ENCODE results near the gene IQSEC2.

The IQSEC2 gene

GRCh38 chrX:53285591-53285990 is 4.2 kb upstream of the IQSEC2 start:
- H3K27ac ChIP-seq (ENCODE audit: low read length), result no peak overlapping the region
- H2AFZ ChIP-seq (ENCODE audit: low read depth, low read length), result no peak overlapping the region
- no peak overlapping the region for H3K4me2 ChIP-seq (ENCODE audit: low read length)
- no peaks in the 10 kb centered on the region for H3K9me3 ChIP-seq (ENCODE audit: insufficient read depth, low read length)
- H3K36me3 ChIP-seq (replicated peaks; ENCODE audit: low read depth, low read length), result no peaks in the 10 kb centered on the region
- no peaks in the 10 kb centered on the region for H4K20me1 ChIP-seq (ENCODE audit: insufficient read depth, low read length)
- TF ChIP-seq EZH2phosphoT487 (IDR thresholded peaks at IDR 0.05; ENCODE audit: low read depth) (no peak), CTCF (IDR thresholded peaks at IDR 0.05; ENCODE audit: low read depth, low read length) (no peak)
- H3K9ac ChIP-seq (ENCODE audit: low read length), result no peak overlapping the region
- H3K27me3 ChIP-seq (ENCODE audit: low read depth, low read length), result no peaks in the 10 kb centered on the region
- H3K4me1 ChIP-seq (ENCODE audit: low read length), result no peaks in the 10 kb centered on the region
- no peak overlapping the region for H3K4me3 ChIP-seq (ENCODE audit: low read length)
- H3K79me2 ChIP-seq (ENCODE audit: low read length), result no peaks in the 10 kb centered on the region

GRCh38 chrX:53284684-53285447 is 3.5 kb upstream of the IQSEC2 start:
- H3K4me3 ChIP-seq (ENCODE audit: low read length), result no peak overlapping the region
- H2AFZ ChIP-seq (ENCODE audit: low read depth, low read length), result no peak overlapping the region
- H3K36me3 ChIP-seq (replicated peaks; ENCODE audit: low read depth, low read length), result no peaks in the 10 kb centered on the region
- H3K4me2 ChIP-seq (ENCODE audit: low read length), result no peak overlapping the region; the same call in 1 of the 2 replicates
- H3K27me3 ChIP-seq (ENCODE audit: low read depth, low read length), result no peaks in the 10 kb centered on the region
- no peak overlapping the region for H3K9ac ChIP-seq (ENCODE audit: low read length)
- no peaks in the 10 kb centered on the region for H3K9me3 ChIP-seq (ENCODE audit: insufficient read depth, low read length)
- no peaks in the 10 kb centered on the region for H3K79me2 ChIP-seq (ENCODE audit: low read length)
- H3K27ac ChIP-seq (ENCODE audit: low read length), result no peak overlapping the region
- TF ChIP-seq CTCF (IDR thresholded peaks at IDR 0.05; ENCODE audit: low read depth, low read length), result peak; percentile 73
- no peak for TF ChIP-seq EZH2phosphoT487 (IDR thresholded peaks at IDR 0.05; ENCODE audit: low read depth)
- no peaks in the 10 kb centered on the region for H3K4me1 ChIP-seq (ENCODE audit: low read length)
- no peaks in the 10 kb centered on the region for H4K20me1 ChIP-seq (ENCODE audit: insufficient read depth, low read length)

- H3K4me2 ChIP-seq (ENCODE audit: low read length), result no peak overlapping the region
- no peaks in the 10 kb centered on the region for H4K20me1 ChIP-seq (ENCODE audit: insufficient read depth, low read length)
- no peak overlapping the region for H3K4me3 ChIP-seq (ENCODE audit: low read length)
- no peaks in the 10 kb centered on the region for H3K36me3 ChIP-seq (replicated peaks; ENCODE audit: low read depth, low read length)
- TF ChIP-seq EZH2phosphoT487 (IDR thresholded peaks at IDR 0.05; ENCODE audit: low read depth), result no peak
- TF ChIP-seq CTCF (IDR thresholded peaks at IDR 0.05; ENCODE audit: low read depth, low read length), result no peak
- H3K9ac ChIP-seq (ENCODE audit: low read length), result no peak overlapping the region
- no peaks in the 10 kb centered on the region for H3K27me3 ChIP-seq (ENCODE audit: low read depth, low read length)
- no peaks in the 10 kb centered on the region for H3K79me2 ChIP-seq (ENCODE audit: low read length)
- H3K27ac ChIP-seq (ENCODE audit: low read length), result no peak overlapping the region
- no peaks in the 10 kb centered on the region for H3K9me3 ChIP-seq (ENCODE audit: insufficient read depth, low read length)
- no peak overlapping the region for H2AFZ ChIP-seq (ENCODE audit: low read depth, low read length)
- no peaks in the 10 kb centered on the region for H3K4me1 ChIP-seq (ENCODE audit: low read length)
These were observed 2.2 kb upstream of the IQSEC2 start for GRCh38 chrX:53283567-53283966.

- H3K4me1 ChIP-seq (ENCODE audit: low read length), result no peaks in the 10 kb centered on the region
- no peaks in the 10 kb centered on the region for H3K27me3 ChIP-seq (ENCODE audit: low read depth, low read length)
- no peak overlapping the region for H3K9ac ChIP-seq (ENCODE audit: low read length)
- no peak for TF ChIP-seq CTCF (IDR thresholded peaks at IDR 0.05; ENCODE audit: low read depth, low read length)
- TF ChIP-seq EZH2phosphoT487 (IDR thresholded peaks at IDR 0.05; ENCODE audit: low read depth), result no peak
- no peak overlapping the region for H2AFZ ChIP-seq (ENCODE audit: low read depth, low read length)
- H3K4me2 ChIP-seq (ENCODE audit: low read length), result no peak overlapping the region
- no peak overlapping the region for H3K4me3 ChIP-seq (ENCODE audit: low read length)
- no peaks in the 10 kb centered on the region for H3K36me3 ChIP-seq (replicated peaks; ENCODE audit: low read depth, low read length)
- no peaks in the 10 kb centered on the region for H3K79me2 ChIP-seq (ENCODE audit: low read length)
- H3K27ac ChIP-seq (ENCODE audit: low read length), result no peak overlapping the region
- no peaks in the 10 kb centered on the region for H3K9me3 ChIP-seq (ENCODE audit: insufficient read depth, low read length)
- H4K20me1 ChIP-seq (ENCODE audit: insufficient read depth, low read length), result no peaks in the 10 kb centered on the region
These were observed 1.7 kb upstream of the IQSEC2 start for GRCh38 chrX:53283099-53283498.
